BE2C (cell line): Measurements from ENCODE around the gene CACNA2D3.

Source experiments
- DNase-seq: peaks from one replicate; pipeline ENCODE4 v3.0.0-alpha.2; 2020
- H3K27me3 ChIP-seq: fragments of 250-450 bp; sonication (Bioruptor Pico); 2 replicates; pipeline ENCODE4 v1.5.1; 2020; ENCODE audit warnings: mild to moderate bottlenecking
- H3K36me3 ChIP-seq: fragments of 250-450 bp; sonication (Bioruptor Pico); 2 replicates; pipeline ENCODE4 v1.5.1; 2020; ENCODE audit warnings: mild to moderate bottlenecking
- H3K4me1 ChIP-seq: fragments of 250-450 bp; sonication (Bioruptor Pico); 2 replicates; pipeline ENCODE4 v1.5.1; 2020
- H3K4me3 ChIP-seq: 2 replicates; pipeline ENCODE4 v1.5.1; 2011; ENCODE audit warnings: low read depth, low read length
- H3K9me3 ChIP-seq: fragments of 250-450 bp; sonication (Bioruptor Pico); 2 replicates; pipeline ENCODE4 v1.5.1; 2020
- CTCF ChIP-seq: IDR thresholded peaks from 2 replicates; pipeline ENCODE4 v1.5.1; 2012; ENCODE audit warnings: mild to moderate bottlenecking, low read depth, low read length

The CACNA2D3 gene

GRCh38 chr3:54797111-54797510, 674.8 kb downstream of the CACNA2D3 start:
- Histone ChIP-seq H3K4me1 (no peaks in the 10 kb centered on the region), H3K27me3 (no peaks in the 10 kb centered on the region), H3K4me3 (no peak overlapping the region), H3K9me3 (no peaks in the 10 kb centered on the region), H3K36me3 (no peaks in the 10 kb centered on the region)
- TF ChIP-seq CTCF, result no peak
- DNase-seq, result no peak

- Histone ChIP-seq H3K4me1 (no peaks in the 10 kb centered on the region), H3K9me3 (no peaks in the 10 kb centered on the region), H3K4me3 (no peak overlapping the region), H3K36me3 (no peaks in the 10 kb centered on the region), H3K27me3 (no peaks in the 10 kb centered on the region)
- no peak for TF ChIP-seq CTCF
- no peak for DNase-seq
Measured at GRCh38 chr3:54800478-54800877, 678.1 kb downstream of the CACNA2D3 start.

DNA sequence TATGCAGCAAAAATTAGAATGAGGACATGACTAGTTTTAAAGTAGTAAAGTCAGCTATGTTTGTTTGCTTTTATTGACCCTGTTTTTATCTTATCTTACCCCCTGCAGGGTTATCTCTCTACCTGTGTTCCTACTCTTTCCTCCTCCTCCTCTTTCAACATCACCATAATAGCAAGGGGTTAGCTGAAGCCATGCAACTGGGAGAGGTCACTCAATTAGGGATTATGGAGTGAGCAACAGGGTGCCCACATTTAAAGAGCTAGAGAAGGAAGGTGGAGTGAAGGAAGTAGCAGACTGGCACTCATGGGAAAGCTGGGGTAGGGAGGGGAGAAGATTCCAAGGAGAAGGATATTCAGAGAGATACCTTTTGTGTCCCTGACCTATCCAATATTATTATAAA, 679.6 kb downstream of the CACNA2D3 start:
- H3K9me3 ChIP-seq, result no peaks in the 10 kb centered on the region
- no peak overlapping the region for H3K4me3 ChIP-seq
- H3K27me3 ChIP-seq, result no peaks in the 10 kb centered on the region
- no peaks in the 10 kb centered on the region for H3K4me1 ChIP-seq
- TF ChIP-seq CTCF, result no peak
- DNase-seq, result no peak
- H3K36me3 ChIP-seq, result no peaks in the 10 kb centered on the region

DNA sequence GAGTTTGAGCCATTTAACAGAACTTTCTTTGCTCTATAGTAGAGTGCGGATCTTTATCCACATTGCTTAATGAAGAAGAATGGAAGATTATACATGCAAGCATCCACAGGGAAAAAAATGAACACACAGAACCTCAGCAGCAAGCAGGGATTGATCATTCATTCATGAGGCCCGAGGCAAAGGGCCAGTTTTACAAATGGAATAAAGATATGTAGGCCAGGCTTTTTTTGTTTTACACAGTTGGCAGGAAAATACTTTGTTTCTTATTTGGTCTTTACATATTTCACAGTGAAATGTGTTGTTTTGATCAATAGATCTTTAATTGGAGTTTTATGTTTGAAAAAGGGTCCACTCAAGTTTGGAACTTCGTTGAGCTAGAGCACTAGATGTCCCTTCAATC, 688.0 kb downstream of the CACNA2D3 start:
- no peak for TF ChIP-seq CTCF
- H3K4me3 ChIP-seq, result no peak overlapping the region
- H3K9me3 ChIP-seq, result no peaks in the 10 kb centered on the region
- H3K36me3 ChIP-seq, result no peaks in the 10 kb centered on the region
- H3K27me3 ChIP-seq, result no peaks in the 10 kb centered on the region
- no peaks in the 10 kb centered on the region for H3K4me1 ChIP-seq
- DNase-seq, result no peak

DNA sequence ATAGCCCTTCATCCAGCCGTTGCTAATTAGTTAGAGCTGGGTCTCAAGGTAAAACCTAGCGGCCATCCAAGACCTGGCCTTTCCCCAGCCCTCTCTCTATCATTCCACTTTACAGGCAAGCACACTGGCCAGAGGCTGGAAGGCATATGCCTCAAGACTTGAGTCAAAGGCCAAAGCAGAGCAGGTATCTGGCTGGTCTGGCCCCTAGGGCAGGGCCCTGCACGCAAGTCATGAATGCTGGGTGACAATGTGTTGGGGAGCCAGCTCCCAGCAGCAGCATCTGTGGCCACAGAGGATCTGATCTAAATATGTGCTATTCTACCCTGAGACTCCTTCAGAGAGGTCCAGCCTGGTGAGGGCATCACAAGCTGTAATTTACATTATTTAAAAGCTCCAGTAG, 691.9 kb downstream of the CACNA2D3 start:
- TF ChIP-seq CTCF, result no peak

DNA sequence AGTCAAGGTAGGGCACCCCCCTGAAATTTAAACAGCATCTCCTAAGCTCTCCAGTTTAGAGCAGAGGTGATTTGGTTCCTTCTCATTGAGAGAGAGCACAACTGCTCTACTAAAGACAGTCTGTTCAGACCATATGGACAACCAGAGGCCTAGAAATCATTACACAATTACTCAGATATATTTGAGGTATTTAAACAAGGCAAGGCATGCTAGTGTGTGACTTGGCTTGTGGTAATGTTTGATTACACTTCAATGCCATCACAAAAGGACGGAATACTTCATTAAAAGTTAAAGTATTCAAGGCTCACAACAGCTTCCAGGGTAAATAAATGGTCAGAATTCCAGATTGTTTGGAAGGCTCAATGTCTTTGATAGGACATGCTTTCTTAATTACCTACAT, 695.3 kb downstream of the CACNA2D3 start:
- no peak for TF ChIP-seq CTCF
- no peaks in the 10 kb centered on the region for H3K4me1 ChIP-seq
- H3K27me3 ChIP-seq, result no peaks in the 10 kb centered on the region
- no peak overlapping the region for H3K4me3 ChIP-seq
- no peaks in the 10 kb centered on the region for H3K36me3 ChIP-seq
- DNase-seq, result no peak
- no peaks in the 10 kb centered on the region for H3K9me3 ChIP-seq

More for the DNA sequence above, 691.9 kb downstream of the CACNA2D3 start:
- Histone ChIP-seq H3K4me1 (no peaks in the 10 kb centered on the region), H3K9me3 (no peaks in the 10 kb centered on the region), H3K36me3 (no peaks in the 10 kb centered on the region), H3K27me3 (no peaks in the 10 kb centered on the region), H3K4me3 (no peak overlapping the region)
- no peak for DNase-seq
